Measurements from ENCODE around the gene ACTN4.

- TF ChIP-seq CTCF (IDR thresholded peaks at IDR 0.05; ENCODE audit: borderline replicate concordance, extremely low read depth, low read length, poor library complexity, severe bottlenecking) = no peak
- no peak for TF ChIP-seq EZH2 (IDR thresholded peaks at IDR 0.05; ENCODE audit: borderline replicate concordance, low read depth, low read length, severe bottlenecking)
Observed at GRCh38 chr19:38717051-38717450, 69.6 kb downstream of the ACTN4 start.

Measured in DND-41 (cell line).